ENCODE measurements around the gene DNAJC22. TPM values are rescaled to one million over a fixed set of nuclear protein-coding genes. Genes with fewer than 3 reads are reported as not detected.

The DNAJC22 gene
- total and polyA plus RNA-seq, 2 of the 13 experiments (the other 11 are each of a cell fraction or from before 2014, with no cell fraction given), result 25.2 to 31.7 TPM

DNA sequence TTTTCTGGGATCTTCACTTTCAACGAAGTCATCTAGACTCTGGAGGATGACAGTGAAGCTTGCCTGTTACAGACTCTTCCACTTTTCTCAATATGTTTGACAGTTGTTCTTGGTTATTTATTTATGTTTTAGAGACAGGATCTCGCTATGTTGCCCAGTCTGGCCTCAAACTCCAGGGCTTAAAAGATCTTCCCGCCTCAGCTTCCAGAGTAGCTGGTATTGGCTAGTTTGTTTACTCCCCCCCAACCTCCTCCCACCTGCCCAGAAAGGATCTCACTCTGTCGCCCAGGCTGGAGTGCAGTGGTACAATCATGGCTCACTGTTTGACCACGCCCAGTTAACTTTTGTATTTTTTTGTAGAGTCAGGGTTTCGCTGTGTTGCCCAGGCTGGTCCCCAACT lies 23.9 kb downstream of the DNAJC22 start:
- BruUV-seq (replicated peaks), result no TSS peak
- POLR2A ChIA-PET, result no interaction called here

GRCh38 chr12:49375406-49375805 lies 28.7 kb downstream of the DNAJC22 start:
- Histone ChIP-seq H4K20me1 (ENCODE audit: insufficient read depth, low read length) (no peaks in the 10 kb centered on the region), H3K9me3 (ENCODE audit: low read length) (no peaks in the 10 kb centered on the region), H3K27me3 (ENCODE audit: control insufficient read depth in 1 of 2, insufficient read depth in 2 of 2, low read length in 2 of 2) (no peaks in the 10 kb centered on the region), H3K4me1 (ENCODE audit: insufficient read depth, low read length) (peaks cover 41% of the 10 kb centered on the region), H3K4me2 (ENCODE audit: low read depth, low read length) (no peak overlapping the region), H3K79me2 (ENCODE audit: insufficient read depth, low read length) (peaks cover 63% of the 10 kb centered on the region), H3K36me3 (replicated peaks in 1 of 2; ENCODE audit: control insufficient read depth in 1 of 2, insufficient read depth in 2 of 2, low read length in 2 of 2) (peaks cover 0 to 1% of the 10 kb centered on the region in 2 experiments; a peak in 2 of 5 replicates), H2AFZ (ENCODE audit: low read length) (no peak overlapping the region), H3K27ac (ENCODE audit: extremely low read length, insufficient read depth, low read length) (no peak overlapping the region), H3K4me3 (replicated peaks in 1 of 3; ENCODE audit: insufficient read depth in 1 of 3, low read depth in 2 of 3, low read length in 3 of 3) (no peak overlapping the region), H3K9ac (ENCODE audit: insufficient read depth, low read depth, low read length) (no peak overlapping the region)
- in situ Hi-C loops (cut with HindIII; ENCODE audit: extremely low pct_ligation_motif_present, low pct_unique_long_range_greater_than_20kb), result no loop called here
- 100% methylated on average over 1 of the region's 1 CpG for WGBS (ENCODE audit: low lambda C conversion rate)
- POLR2A ChIA-PET, result no interaction called here
- no peak for FAIRE-seq
- CTCF ChIA-PET (ENCODE audit: low intra/inter-chr PET ratio, low total read pairs), result no interaction called here
- BruUV-seq (replicated peaks), result no TSS peak
- no peak for DNase-seq (ENCODE audit: low spot score)
- intact Hi-C loops (cut with micrococcal nuclease; ENCODE audit: unreplicated experiment), result no loop called here
- no peak for ATAC-seq
- TF ChIP-seq GLI4 (CRISPR knock-in tag; IDR thresholded peaks at IDR 0.05; ENCODE audit: borderline replicate concordance) (no peak), BCL6 (CRISPR knock-in tag; IDR thresholded peaks at IDR 0.05) (no peak), U2AF1 (optimal IDR thresholded peaks at IDR 0.05; ENCODE audit: low read depth, low read length) (no peak), TAF1 (CRISPR knock-in tag; IDR thresholded peaks at IDR 0.05) (no peak), MED13 (CRISPR knock-in tag; IDR thresholded peaks at IDR 0.05) (no peak), REL (CRISPR knock-in tag; conservative IDR thresholded peaks at IDR 0.05) (no peak), GTF3A (CRISPR knock-in tag; conservative IDR thresholded peaks at IDR 0.05) (no peak), RBFOX2 (IDR thresholded peaks at IDR 0.05; ENCODE audit: low read depth, low read length) (no peak), ZNF17 (CRISPR knock-in tag; IDR thresholded peaks at IDR 0.05) (no peak)
- TF ChIP-seq, protein P1, sequence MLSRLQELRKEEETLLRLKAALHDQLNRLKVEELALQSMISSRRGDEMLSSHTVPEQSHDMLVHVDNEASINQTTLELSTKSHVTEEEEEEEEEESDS (CRISPR knock-in tag; IDR thresholded peaks at IDR 0.05; ENCODE audit: borderline replicate concordance), result no peak
- TF ChIP-seq, protein P2, sequence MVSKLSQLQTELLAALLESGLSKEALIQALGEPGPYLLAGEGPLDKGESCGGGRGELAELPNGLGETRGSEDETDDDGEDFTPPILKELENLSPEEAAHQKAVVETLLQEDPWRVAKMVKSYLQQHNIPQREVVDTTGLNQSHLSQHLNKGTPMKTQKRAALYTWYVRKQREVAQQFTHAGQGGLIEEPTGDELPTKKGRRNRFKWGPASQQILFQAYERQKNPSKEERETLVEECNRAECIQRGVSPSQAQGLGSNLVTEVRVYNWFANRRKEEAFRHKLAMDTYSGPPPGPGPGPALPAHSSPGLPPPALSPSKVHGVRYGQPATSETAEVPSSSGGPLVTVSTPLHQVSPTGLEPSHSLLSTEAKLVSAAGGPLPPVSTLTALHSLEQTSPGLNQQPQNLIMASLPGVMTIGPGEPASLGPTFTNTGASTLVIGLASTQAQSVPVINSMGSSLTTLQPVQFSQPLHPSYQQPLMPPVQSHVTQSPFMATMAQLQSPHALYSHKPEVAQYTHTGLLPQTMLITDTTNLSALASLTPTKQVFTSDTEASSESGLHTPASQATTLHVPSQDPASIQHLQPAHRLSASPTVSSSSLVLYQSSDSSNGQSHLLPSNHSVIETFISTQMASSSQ (IDR thresholded peaks at IDR 0.05; ENCODE audit: low read depth), result no peak
- TF ChIP-seq, protein P2 (CRISPR knock-in tag; IDR thresholded peaks at IDR 0.05; ENCODE audit: borderline replicate concordance), result no peak

More for the DNA sequence above, 23.9 kb downstream of the DNAJC22 start:
- H3K4me1 ChIP-seq (ENCODE audit: insufficient read depth, low read length), result peaks cover 62% of the 10 kb centered on the region
- CTCF ChIA-PET (ENCODE audit: low intra/inter-chr PET ratio, low total read pairs), result no interaction called here
- no peak for DNase-seq (ENCODE audit: low spot score)
- H3K27me3 ChIP-seq (ENCODE audit: control insufficient read depth in 1 of 2, insufficient read depth in 2 of 2, low read length in 2 of 2), result no peaks in the 10 kb centered on the region; a peak in 1 of 5 replicates
- no peak for FAIRE-seq
- H3K4me3 ChIP-seq (replicated peaks in 1 of 3; ENCODE audit: insufficient read depth in 1 of 3, low read depth in 2 of 3, low read length in 3 of 3), result no peak overlapping the region
- TF ChIP-seq, protein P3, sequence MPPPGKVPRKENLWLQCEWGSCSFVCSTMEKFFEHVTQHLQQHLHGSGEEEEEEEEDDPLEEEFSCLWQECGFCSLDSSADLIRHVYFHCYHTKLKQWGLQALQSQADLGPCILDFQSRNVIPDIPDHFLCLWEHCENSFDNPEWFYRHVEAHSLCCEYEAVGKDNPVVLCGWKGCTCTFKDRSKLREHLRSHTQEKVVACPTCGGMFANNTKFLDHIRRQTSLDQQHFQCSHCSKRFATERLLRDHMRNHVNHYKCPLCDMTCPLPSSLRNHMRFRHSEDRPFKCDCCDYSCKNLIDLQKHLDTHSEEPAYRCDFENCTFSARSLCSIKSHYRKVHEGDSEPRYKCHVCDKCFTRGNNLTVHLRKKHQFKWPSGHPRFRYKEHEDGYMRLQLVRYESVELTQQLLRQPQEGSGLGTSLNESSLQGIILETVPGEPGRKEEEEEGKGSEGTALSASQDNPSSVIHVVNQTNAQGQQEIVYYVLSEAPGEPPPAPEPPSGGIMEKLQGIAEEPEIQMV (CRISPR knock-in tag; IDR thresholded peaks at IDR 0.05; ENCODE audit: low read depth), result no peak
- TF ChIP-seq ZNF121 (CRISPR knock-in tag; IDR thresholded peaks at IDR 0.05), result peak; percentile 86
- 96% methylated on average over 6 of the region's 6 CpGs for WGBS (ENCODE audit: low lambda C conversion rate)
- in situ Hi-C loops (cut with HindIII; ENCODE audit: extremely low pct_ligation_motif_present, low pct_unique_long_range_greater_than_20kb) (no loop called here), intact Hi-C loops (cut with micrococcal nuclease; ENCODE audit: unreplicated experiment) (no loop called here)
- no peak overlapping the region for H2AFZ ChIP-seq (ENCODE audit: low read length)
- H3K9ac ChIP-seq (ENCODE audit: insufficient read depth, low read depth, low read length), result no peak overlapping the region
- peaks cover 0 to 1% of the 10 kb centered on the region in 2 experiments; a peak in 2 of 5 replicates for H3K36me3 ChIP-seq (replicated peaks in 1 of 2; ENCODE audit: control insufficient read depth in 1 of 2, insufficient read depth in 2 of 2, low read length in 2 of 2)
- no peak overlapping the region for H3K27ac ChIP-seq (ENCODE audit: extremely low read length, insufficient read depth, low read length)
- ATAC-seq, result no peak
- peaks cover 3% of the 10 kb centered on the region; the same call in 1 of the 2 replicates for H4K20me1 ChIP-seq (ENCODE audit: insufficient read depth, low read length)
- peaks cover 71% of the 10 kb centered on the region for H3K79me2 ChIP-seq (ENCODE audit: insufficient read depth, low read length)
- no peaks in the 10 kb centered on the region for H3K9me3 ChIP-seq (ENCODE audit: low read length)
- 0 out of 2 replicates have a peak overlapping the region, but pooled peaks have one; percentile 81 for H3K4me2 ChIP-seq (ENCODE audit: low read depth, low read length)
